SU-DHL-6 (cell line): Measurements from ENCODE around the gene SCUBE1.

Source experiments
- CTCF ChIP-seq: fragments of 200-600 bp; sonication (generic); IDR thresholded peaks from one replicate; pipeline ENCODE4 v1.5.1; 2017; ENCODE audit warnings: antibody characterized with exemption, mild to moderate bottlenecking, low read length, moderate library complexity; ENCODE audit not compliant: insufficient read depth, poor library complexity, severe bottlenecking
- EZH2phosphoT487 ChIP-seq: fragments of 200-600 bp; sonication (generic), shearing (Covaris generic); conservative IDR thresholded peaks from 2 replicates; pipeline ENCODE4 v1.6.1; 2018; ENCODE audit warnings: mild to moderate bottlenecking, antibody characterized with exemption, low read length, moderate library complexity, mixed read lengths

- TF ChIP-seq CTCF, result no peak
- TF ChIP-seq EZH2phosphoT487, result no peak
Measured at GRCh38 chr22:43147821-43148220, 195.4 kb downstream of the SCUBE1 start.
